ENCODE measurements around the gene CRYL1.

CRYL1 gene

DNA sequence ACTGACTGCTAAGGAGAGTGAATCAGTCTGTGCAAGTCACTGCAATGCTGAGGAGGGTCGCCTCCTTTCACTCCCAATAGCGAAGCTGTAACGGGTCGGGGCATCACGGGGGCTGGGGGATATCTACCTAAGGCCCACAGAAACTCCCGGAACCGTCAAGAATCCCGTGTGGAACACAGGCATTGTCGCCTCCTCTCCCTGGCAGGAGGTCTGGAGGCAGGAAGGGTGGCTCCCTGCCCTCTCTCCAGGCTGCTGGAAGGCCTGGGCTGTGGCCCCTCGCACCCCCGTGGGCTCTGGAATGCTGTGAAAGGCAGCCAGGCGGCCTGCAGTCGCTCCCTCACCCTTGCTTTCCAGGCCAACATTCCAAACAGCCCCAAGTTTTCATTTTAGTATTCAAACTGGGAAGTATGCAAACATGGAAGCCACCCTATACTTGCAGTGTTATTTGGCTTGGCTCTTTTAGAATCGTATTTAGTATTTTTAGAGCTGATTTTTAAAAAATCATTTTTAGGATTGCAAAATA lies 109.4 kb downstream of the CRYL1 start:
- DNase-seq, result no peak

GRCh38 chr13:20415694-20416107 lies 110.0 kb downstream of the CRYL1 start:
- DNase-seq, result no peak

- DNase-seq, result no peak
These were observed 110.4 kb downstream of the CRYL1 start for GRCh38 chr13:20415306-20415679.

DNA sequence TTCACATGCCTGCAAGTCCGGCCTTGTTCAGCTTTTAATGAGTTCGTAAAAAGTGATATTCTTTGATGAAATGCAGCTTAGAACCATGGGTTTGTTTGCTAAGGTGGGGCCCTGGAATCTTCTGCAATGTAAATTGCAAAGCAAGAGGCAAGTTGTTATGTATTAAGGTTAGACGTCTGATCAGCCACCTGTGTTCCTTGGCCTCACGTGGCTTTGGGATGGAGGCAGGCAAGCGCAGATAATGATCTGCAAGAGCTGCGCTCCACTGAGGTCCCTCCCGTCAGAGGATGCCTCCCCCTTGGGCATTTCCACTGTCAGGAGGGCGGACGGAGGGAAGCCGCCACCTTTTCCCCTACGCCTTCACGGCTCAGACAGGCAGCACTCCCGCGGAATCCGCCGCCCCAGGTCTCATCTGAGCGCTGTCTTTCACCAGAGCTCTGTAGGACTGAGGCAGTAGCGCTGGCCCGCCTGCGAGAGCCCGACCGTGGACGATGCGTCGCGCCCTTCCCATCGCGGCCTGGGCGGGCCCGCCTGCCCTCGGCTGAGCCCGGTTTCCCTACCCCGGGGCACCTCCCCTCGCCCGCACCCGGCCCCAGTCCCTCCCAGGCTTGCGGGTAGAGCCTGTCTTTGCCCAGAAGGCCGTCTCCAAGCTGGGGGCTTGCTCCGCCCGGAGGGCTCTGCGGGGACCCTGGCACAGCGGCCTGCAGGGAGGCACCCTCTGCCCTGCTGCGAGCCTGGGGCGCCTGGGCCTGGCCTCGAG lies 110.9 kb downstream of the CRYL1 start:
- DNase-seq, result no peak

- DNase-seq, result no peak
These were observed 112.8 kb downstream of the CRYL1 start for GRCh38 chr13:20412691-20413355.

- DNase-seq, result no peak
These were observed 113.9 kb downstream of the CRYL1 start for GRCh38 chr13:20411638-20412342.

DNA sequence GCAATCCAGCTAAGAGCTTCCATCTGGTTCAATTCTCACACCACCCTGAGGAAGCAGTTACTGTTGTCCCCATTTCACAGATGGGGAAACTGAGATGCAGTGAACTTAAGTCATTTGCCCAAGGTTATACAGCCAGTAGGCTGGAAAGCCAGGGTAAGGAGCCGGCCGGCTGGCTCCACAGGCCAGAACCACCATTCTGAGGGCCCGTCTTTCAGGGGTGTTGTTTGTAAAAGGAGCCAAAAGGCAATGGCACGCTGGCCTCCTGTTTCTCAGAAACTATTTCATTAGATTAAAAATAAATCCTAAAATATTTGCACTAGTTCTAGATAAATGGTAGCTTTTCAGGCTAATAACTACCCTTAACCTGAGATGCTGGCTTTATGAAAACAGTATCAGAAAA lies 114.9 kb downstream of the CRYL1 start:
- no peak for DNase-seq

- DNase-seq, result no peak
These were observed 117.5 kb downstream of the CRYL1 start for GRCh38 chr13:20408181-20408580.

GRCh38 chr13:20407759-20408158 lies 117.9 kb downstream of the CRYL1 start:
- no peak for DNase-seq

GRCh38 chr13:20405691-20406090 lies 120.0 kb downstream of the CRYL1 start:
- no peak for DNase-seq

DNA sequence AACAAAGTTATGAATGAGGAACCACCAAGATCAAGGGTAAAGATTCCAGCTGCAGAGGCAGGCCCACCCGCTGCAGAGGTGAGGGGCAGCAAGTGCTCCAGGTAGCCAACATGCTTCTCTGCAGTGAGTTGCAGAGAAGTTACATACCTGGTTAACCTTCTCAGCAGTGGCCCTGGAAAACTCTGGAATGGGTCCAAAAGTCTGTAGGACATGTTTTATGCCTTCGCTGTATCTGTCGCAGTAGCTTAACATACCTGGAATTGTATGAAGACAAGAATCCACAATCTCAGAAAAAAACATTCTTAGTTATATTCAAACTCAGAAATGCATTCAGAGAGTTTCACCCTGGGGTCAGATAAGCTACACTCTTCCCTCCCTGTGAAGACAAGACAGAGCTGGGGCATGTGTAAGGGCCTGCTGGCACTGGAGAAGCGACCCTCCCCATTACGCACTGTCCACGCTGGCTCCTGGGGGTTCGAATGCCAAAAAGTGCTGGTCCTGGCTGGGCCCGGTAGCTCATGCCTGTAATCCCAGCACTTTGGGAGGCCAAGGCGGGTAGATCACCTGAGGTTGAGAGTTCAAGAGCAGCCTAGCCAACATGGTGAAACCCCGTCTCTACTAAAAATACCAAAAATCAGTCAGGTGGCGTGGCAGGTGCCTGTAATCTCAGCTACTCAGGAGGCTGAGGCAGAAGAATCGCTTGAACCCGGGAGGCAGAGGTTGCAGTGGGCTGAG lies 121.0 kb downstream of the CRYL1 start:
- DNase-seq, result no peak

DNA sequence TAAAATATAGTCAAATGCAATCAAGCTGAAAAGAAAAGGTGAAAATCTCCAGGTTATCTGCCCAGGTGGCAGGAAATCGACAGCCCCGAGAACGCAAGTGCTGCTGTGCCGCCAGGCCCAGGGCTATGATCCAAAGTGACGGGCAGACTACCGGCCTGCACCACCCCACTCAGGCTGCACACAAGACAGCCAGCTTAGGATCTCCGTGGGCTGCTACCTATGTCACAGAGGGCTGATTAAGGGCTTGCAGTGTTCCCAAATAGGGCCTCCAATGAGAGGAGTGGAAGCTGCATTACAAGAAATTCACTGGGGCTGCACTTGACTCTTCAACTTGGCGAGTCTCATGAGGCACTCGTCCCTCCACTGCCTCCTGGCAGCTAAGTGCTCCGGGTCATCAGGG lies 121.8 kb downstream of the CRYL1 start:
- no peak for DNase-seq

DNA sequence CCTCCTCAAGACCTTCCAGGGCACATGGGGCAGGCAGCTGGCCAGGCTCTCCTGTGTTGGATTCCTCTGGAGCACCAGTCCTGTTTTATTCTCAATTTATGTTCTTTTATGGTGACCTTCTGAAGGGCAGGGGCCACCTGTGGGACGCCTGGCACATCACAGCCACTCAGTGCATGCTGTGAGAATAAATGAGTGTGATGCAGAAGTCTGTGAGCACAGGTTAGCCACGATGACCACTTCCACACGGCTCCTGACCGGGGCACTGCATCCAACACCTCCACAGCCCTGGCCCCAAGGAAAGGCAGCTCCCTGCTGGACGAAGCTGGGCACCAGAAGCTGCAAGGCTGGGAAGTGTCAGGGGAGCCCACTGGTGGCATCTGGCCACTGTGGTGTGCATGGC lies 122.8 kb downstream of the CRYL1 start:
- DNase-seq, result no peak

DNA sequence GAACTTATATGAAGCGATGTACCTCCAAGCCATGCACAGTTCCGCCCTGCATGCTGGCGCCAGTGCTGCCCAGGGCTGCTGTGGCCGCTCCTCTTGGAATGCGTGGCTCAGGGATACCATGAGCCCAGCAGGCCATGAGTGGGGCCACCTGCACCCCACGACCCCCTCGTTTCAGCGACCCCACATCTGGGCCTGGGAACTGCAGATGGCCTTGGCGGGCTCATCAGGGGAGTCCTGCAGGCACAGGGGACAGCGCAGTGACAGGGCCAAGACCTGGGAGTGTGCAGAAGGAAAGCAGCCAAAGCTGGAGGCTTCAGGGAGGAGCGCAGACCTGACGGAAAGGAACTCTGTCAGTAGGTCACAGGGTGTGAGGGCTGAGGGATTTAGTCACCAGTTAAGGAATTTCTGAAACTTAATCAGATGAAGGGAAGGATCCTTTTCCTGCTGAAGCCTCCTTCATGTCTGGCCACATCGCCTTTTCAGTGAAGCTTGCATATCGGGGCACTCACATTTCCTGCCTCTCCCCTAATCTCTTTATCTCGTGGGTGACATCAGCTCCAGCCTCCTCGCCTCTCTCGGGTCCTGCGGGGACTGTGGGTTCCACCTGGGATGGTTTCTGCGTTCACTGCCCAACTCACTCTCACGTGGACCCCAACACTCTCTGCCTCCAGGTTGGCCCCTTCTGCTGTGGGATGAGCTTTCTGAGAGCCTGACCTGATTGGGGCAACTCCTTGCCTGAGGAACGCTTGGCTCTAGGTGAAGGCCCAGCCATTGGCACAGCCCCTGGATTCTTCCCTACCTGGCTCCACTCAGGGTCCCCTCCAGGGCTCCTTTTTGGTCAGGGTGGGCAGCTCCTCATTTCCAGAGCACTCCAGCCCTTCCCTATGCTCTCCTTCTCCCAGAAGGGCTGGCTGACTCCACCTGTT lies 123.5 kb downstream of the CRYL1 start:
- DNase-seq, result no peak

DNA sequence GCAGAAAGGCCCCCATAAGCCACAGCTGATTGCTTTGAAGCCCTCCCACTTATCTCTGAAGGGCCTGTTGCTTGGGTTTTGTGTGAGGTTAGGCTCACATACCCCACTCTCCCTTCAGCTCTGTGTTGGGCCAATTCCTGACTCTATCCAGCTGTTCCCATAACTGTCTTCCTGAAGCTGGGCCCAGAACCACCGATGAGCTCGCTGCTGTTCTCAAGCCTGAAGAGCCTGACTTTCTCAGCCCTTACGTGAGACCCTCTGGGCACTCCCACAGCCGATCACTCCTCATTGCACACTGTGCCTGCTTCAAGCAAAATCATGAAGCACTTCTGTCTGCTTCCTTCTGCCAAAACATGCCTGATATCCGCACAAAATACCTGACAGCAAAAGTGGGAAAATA lies 124.1 kb downstream of the CRYL1 start:
- no peak for DNase-seq

DNA sequence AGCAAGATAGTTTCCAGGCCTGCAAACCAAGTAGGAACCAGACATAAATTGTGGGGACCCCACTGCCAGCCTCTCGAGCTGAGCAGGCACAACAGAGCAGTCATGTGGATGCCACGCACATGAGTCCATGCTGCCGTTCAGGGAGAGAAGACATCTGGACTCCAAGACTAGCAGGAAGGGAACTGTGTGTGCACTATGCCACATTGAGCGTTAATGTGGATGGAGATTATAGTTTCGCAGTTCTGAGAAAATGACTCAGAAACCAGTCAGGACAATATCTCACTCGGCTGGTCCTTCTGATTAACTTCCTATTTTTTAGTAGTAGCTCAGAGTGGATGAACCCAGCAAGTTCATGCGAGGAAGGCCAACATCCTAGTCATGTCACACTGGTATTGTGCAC lies 124.9 kb downstream of the CRYL1 start:
- no peak for DNase-seq

- no peak for DNase-seq
These were observed 125.7 kb downstream of the CRYL1 start for GRCh38 chr13:20399961-20400360.

DNA sequence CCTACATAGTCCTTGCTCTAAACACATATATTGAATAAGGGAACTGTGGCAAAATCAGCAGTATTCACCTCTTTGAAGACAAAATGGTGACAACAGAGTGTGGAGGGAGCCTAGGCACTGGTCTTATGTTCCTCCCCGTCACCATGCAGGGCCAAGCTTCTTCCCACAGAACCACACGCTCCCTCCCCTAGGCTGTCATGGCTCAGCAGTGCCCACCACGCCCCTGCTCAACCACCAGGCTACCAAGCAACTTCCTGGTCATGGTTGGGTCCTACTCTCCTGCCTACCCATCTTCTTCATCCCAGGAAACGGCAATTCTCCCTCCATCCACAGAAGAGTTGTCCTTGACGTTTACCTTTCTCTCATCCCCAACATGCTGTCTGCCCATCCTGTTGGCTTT lies 126.1 kb downstream of the CRYL1 start:
- DNase-seq, result no peak

DNA sequence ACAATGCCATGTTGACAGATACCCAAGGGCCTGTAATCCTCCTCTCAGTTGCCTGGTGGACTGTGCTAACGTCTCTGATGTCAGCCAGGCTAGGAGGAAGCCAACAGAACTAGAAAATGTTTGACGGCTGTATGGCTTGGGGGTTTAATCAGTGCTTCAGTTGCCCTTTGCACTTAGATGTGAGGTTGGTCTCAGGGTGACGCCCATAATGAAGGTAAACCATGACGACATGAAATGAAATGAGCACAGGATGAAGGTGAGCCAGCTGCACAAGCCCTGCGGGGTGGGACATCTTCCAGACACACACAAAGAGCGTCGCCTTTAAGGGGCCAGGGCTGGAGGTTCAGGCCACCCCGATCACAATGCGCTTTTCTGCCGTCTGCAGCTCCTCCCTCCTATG lies 127.2 kb downstream of the CRYL1 start:
- DNase-seq, result no peak

DNA sequence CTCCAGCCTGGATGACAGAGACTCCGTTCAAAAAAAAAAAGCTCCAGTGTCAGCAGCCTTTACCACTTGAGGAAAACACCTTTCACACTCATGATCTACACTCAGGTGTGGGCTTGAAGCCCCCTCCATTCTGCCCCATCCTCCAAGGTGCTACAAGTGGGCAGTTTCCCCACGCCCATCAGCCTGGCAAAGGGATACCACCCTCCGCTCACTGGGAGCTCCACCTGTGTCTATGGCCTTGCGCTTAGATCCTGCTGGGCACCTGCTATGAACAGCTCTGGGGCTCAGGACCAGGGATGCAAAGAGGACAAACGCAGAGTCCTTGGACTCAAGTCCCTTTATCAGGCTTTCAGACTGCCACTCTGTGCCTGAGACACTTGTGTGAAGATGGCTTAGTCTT lies 127.8 kb downstream of the CRYL1 start:
- no peak for DNase-seq

DNA sequence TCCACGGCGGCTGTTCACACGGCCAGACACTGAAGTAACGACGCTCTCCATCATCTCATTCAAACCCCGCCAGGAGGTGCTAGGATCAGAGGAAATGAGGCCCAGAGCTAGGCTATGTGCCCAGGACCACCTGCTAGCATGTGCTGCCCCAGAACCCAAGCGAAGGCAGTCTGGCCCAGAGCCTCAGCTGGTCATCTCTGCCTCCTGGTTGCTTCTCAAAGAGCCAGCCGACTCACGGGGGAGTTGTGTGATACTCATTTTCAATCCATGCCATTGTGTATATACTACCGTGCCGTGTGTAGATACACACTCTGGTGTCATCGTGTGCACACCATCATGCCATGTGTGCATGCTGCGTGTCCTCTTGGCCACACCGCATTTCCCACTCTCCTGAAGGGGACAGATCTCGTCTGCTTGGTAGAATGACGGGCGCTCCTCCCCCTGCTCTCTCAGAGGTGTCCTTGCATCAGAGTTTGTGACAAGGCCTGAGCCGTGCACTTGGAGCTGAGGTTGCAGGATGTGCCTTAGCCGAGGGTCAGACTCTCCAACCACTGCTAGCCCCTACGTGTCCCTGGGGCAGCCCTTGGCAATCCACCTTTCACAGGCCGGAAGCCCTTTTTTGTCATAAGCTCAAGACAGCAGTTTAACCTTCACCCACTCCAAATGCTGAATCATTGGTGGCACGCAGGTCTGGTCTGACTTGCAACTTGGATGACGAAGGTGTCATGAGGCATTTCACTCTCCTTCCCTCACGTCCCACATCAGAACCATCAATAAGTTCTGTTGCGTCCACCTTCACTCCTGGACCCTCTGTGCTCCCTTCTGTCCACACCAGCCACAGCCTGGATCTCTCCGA lies 130.4 kb downstream of the CRYL1 start:
- DNase-seq, result no peak
